Colonic mucosa (tissue), 4 donors: ENCODE data around the gene SLIT2. TPM values are rescaled to one million over a fixed set of nuclear protein-coding genes. Genes with fewer than 3 reads are reported as not detected.

Experiments used
- DNase-seq: peaks from one replicate; pipeline ENCODE4 v3.0.0-alpha.2; 2020
- H3K27ac ChIP-seq: fragments of 200-600 bp; one replicate; pipeline ENCODE4 v1.8.0; 2021
- H3K27me3 ChIP-seq: fragments of 200-600 bp; one replicate; pipeline ENCODE4 v1.8.0; 2021
- H3K36me3 ChIP-seq: fragments of 200-600 bp; one replicate; pipeline ENCODE4 v1.8.0; 2021
- H3K4me1 ChIP-seq: fragments of 200-600 bp; one replicate; pipeline ENCODE4 v1.8.0; 2021; ENCODE audit warnings: mild to moderate bottlenecking
- H3K4me3 ChIP-seq: fragments of 200-600 bp; one replicate; pipeline ENCODE4 v1.8.0; 2021
- H3K9ac ChIP-seq, 2 donors: one replicate each; pipeline ENCODE4 v1.7.0; 2013; ENCODE audit warnings: control low read depth in 2 of 2, low read depth in 2 of 2, low read length in 2 of 2
- H3K9me3 ChIP-seq: fragments of 200-600 bp; one replicate; pipeline ENCODE4 v1.8.0; 2021
- intact Hi-C: fragments of 100-400 bp; cut with DNase I; formaldehyde crosslinking; loops from one replicate; pipeline ENCODE4 v1.14.1; 2022
- total RNA-seq, 2 donors: library from RNA; stranded (reverse); fragmentation: NEBNext Ultra II Directional in 1 of 2; extraction: Animal tissue kit (Norgen Biotek cat#: 25700) in 1 of 2; gene quantifications; one replicate each; pipeline ENCODE4 v1.2.1, GENCODE V29; 2021
- TF ChIP-seq, protein P1 (sequence below): fragments of 200-600 bp; IDR thresholded peaks from one replicate; pipeline ENCODE4 v1.8.0; 2022; ENCODE audit warnings: antibody characterized with exemption, mild to moderate bottlenecking
- donor health status: healthy.
- donor health status: DM: no; HTN: no; CAD: no.
- donor health status: DM: no; HTN: no; CAD: no.

Gene SLIT2
- total RNA-seq, 2 donors from 2014 or later: 2.0 to 4.4 TPM

DNA sequence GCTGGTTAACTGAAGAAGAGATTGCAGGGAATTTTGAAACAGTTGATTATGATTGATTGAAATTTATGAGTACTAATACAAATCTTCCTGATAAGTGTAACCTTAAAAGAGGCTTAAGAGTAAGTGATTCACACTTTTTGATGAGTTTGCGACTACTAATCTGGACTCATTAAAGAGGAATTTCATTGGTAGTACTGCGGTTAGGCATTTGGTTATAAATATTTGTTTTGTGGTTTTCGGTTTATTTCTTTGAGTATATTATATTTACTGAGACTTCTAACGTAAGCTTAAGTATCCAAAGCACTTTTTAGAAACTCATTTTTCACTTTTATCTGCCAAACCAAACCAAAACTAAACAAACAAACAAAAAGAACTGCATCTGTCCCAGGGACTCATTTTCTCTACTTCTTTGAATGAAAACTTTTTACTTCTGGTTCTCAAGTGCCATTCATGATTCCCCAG, 20.7 kb downstream of the SLIT2 start:
- Histone ChIP-seq H3K9ac (no peak overlapping the region), H3K4me1 (no peaks in the 10 kb centered on the region), H3K27me3 (no peaks in the 10 kb centered on the region), H3K9me3 (no peaks in the 10 kb centered on the region), H3K36me3 (no peaks in the 10 kb centered on the region), H3K27ac (no peak overlapping the region), H3K4me3 (no peak overlapping the region)
- no peak for DNase-seq
- intact Hi-C loops: no loop called here
- TF ChIP-seq, protein P1, sequence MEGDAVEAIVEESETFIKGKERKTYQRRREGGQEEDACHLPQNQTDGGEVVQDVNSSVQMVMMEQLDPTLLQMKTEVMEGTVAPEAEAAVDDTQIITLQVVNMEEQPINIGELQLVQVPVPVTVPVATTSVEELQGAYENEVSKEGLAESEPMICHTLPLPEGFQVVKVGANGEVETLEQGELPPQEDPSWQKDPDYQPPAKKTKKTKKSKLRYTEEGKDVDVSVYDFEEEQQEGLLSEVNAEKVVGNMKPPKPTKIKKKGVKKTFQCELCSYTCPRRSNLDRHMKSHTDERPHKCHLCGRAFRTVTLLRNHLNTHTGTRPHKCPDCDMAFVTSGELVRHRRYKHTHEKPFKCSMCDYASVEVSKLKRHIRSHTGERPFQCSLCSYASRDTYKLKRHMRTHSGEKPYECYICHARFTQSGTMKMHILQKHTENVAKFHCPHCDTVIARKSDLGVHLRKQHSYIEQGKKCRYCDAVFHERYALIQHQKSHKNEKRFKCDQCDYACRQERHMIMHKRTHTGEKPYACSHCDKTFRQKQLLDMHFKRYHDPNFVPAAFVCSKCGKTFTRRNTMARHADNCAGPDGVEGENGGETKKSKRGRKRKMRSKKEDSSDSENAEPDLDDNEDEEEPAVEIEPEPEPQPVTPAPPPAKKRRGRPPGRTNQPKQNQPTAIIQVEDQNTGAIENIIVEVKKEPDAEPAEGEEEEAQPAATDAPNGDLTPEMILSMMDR: no peak

DNA sequence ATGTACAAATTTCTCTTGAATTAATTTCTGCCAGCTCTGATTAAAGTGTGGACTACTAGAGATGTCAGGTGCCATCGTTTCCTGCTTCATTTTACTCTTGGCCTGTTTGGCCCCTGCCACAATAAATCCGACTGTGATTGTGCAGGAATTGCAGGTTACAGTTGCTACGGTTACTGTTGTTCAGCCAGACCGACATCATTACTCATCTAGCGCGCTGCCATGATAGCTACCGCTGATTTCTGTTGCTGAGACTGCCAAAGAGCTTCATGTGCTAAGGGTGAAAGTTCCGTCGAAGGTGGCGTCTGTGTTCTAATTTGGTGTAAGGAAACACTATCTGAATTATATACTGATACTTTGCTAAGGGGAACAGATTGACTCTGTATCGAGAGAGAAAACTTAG, 22.1 kb downstream of the SLIT2 start:
- TF ChIP-seq, protein P1: no peak
- DNase-seq: no peak
- Histone ChIP-seq H3K4me1 (no peaks in the 10 kb centered on the region), H3K27ac (no peak overlapping the region), H3K9me3 (no peaks in the 10 kb centered on the region), H3K27me3 (no peaks in the 10 kb centered on the region), H3K36me3 (no peaks in the 10 kb centered on the region), H3K4me3 (no peak overlapping the region), H3K9ac (no peak overlapping the region)
- intact Hi-C loops: no loop called here

DNA sequence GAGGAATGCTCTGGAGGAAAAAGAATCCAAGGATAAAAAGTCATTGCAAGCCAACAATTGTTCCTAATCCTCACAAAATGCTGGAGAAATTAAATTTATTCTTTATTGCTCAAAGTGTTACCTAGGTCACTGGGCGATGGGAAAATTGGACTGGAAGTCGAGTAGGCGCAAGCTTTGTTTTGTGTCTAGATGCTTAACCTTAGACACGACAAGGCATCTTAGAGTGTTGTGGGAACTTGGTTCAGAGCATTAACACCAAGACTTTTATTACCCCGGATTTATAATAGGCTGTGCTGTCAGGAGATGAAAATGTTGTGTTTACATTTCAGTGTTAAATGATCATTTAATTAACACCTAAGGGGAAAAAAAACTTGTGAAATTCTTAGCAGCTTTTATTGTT, 25.1 kb downstream of the SLIT2 start:
- Histone ChIP-seq H3K9ac (no peak overlapping the region), H3K9me3 (no peaks in the 10 kb centered on the region), H3K27me3 (no peaks in the 10 kb centered on the region), H3K4me1 (no peaks in the 10 kb centered on the region), H3K36me3 (no peaks in the 10 kb centered on the region), H3K4me3 (no peak overlapping the region), H3K27ac (no peak overlapping the region)
- TF ChIP-seq, protein P1: no peak
- no peak for DNase-seq
- intact Hi-C loops: no loop called here

DNA sequence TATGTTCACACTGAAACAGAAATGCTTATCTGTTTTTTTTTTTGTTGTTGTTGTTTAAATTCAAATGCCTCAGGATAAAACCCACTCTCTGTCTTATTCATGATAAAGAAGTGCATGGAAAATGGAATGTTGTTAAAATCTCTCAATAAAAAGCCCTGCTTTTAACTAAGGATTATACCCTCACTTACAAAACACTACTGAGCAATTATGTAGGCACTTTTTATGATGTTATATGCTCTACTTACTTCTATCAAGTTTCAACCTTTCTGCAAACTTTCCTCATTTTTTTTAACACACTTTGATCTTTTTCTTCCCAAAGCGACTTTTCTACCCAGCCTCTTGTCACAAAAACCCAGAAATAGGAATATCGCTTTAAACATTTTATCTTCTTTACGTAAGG, 26.5 kb downstream of the SLIT2 start:
- TF ChIP-seq, protein P1: no peak
- Histone ChIP-seq H3K36me3 (no peaks in the 10 kb centered on the region), H3K27me3 (no peaks in the 10 kb centered on the region), H3K4me1 (no peaks in the 10 kb centered on the region), H3K9me3 (no peaks in the 10 kb centered on the region), H3K9ac (no peak overlapping the region), H3K27ac (no peak overlapping the region), H3K4me3 (no peak overlapping the region)
- intact Hi-C loops: no loop called here
- no peak for DNase-seq

DNA sequence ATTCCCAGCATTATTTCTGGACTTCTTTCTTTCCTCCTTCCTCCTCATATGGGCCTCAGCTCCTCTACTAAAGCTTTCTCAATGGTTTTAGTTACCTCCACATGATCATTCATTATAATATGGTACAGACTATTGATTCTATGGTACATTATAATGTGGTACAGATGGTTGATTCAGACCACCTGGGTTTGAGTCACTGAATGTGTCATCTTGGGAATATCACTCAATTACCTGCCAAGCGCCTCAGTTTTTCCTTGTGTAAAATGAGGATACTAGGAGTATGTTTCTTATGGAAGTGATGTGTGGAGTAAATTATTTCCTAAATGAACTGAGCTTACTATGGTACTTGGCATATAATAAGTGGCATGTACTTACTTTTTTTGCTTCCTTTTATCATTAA, 27.7 kb downstream of the SLIT2 start:
- H3K27ac ChIP-seq: no peak overlapping the region
- TF ChIP-seq, protein P1: no peak
- H3K9ac ChIP-seq: no peak overlapping the region
- H3K9me3 ChIP-seq: no peaks in the 10 kb centered on the region
- intact Hi-C loops: no loop called here
- H3K36me3 ChIP-seq: no peaks in the 10 kb centered on the region
- no peaks in the 10 kb centered on the region for H3K27me3 ChIP-seq
- no peak for DNase-seq
- H3K4me3 ChIP-seq: no peak overlapping the region
- no peaks in the 10 kb centered on the region for H3K4me1 ChIP-seq

DNA sequence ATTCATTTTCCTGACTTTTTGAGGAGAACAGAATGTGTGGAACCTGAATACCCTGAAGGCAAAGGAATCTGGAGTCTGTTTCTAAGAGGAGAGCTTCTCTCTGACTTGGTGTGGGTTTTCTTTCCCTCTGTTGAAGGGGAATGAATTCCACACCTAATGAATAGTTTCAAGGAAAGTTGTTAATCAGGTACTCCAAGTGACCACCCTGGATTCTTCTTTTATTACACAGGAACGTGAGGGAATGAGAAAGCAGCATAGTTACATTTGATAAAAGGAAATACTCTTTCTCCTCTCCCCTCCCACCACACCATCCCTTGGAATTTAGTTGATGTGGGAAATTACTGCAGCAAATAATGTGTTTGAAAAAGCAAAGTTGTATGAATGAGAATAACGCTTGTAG, 29.7 kb downstream of the SLIT2 start:
- Histone ChIP-seq H3K9me3 (no peaks in the 10 kb centered on the region), H3K4me1 (no peaks in the 10 kb centered on the region), H3K27ac (no peak overlapping the region), H3K27me3 (no peaks in the 10 kb centered on the region), H3K4me3 (no peak overlapping the region), H3K9ac (no peak overlapping the region), H3K36me3 (no peaks in the 10 kb centered on the region)
- DNase-seq: no peak
- intact Hi-C loops: no loop called here
- TF ChIP-seq, protein P1: no peak
